Bronchial epithelial cell (primary cell): Measurements from ENCODE around the gene PRKCH. TPM values are rescaled to one million over a fixed set of nuclear protein-coding genes. Genes with fewer than 3 reads are reported as not detected.
A peak's percentile ranks its signal among the peaks of the same experiment; 100 is the strongest.

Experiments used
- DNase-seq: peaks from one replicate; pipeline ENCODE4 v3.0.0-alpha.2; 2010; ENCODE audit warnings: low read depth
- FAIRE-seq: peaks from 2 replicates; lab custom pipeline; 2011; peaks lifted over from hg19 to GRCh38; lab: Jason Lieb, UNC
- H3K27me3 ChIP-seq: 2 replicates; pipeline ENCODE4 v1.5.1; 2011; ENCODE audit warnings: low read length; ENCODE audit not compliant: control insufficient read depth, insufficient read depth
- H3K36me3 ChIP-seq: 2 replicates; pipeline ENCODE4 v1.5.1; 2011; ENCODE audit warnings: low read length; ENCODE audit not compliant: control insufficient read depth, insufficient read depth
- H3K4me3 ChIP-seq: 2 replicates; pipeline ENCODE4 v1.5.1; 2011; ENCODE audit warnings: mild to moderate bottlenecking, low read depth, low read length, control low read depth
- CTCF ChIP-seq: IDR thresholded peaks from 2 replicates; pipeline ENCODE4 v1.5.1; 2011; ENCODE audit warnings: mild to moderate bottlenecking, moderate library complexity, low read length, control low read depth, inconsistent platforms; ENCODE audit not compliant: insufficient read depth, severe bottlenecking
- total RNA-seq: library from RNA; depleted of rRNA; stranded (reverse); fragments of >200 nt; gene quantifications from 2 replicates; pipeline ENCODE4 v1.2.1, GENCODE V29; 2014

PRKCH gene
- total RNA-seq, 1 donor from 2014 or later: 24.5 TPM

DNA sequence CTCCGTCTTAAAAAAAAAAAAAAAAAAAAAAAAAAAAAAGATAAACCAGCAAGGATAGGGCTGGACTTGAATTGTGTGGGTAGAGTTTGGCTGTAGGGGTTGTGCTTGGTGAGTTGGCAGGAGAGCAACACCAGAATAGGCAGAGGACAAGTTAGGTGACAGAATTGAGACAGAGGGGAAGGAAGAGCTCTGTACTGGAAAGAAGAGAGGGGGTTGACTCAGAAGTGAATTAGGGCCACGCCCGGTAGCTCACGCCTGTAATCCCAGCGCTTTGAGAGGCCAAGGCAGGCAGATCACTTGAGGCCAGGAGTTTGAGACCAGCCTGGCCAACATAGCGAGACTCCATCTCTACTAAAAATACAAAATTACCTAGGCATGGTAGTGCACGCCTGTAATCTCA is 34.2 kb upstream of the PRKCH start:
- FAIRE-seq (no peak), DNase-seq (peak; percentile 18)

GRCh38 chr14:61288228-61288627 is 33.2 kb upstream of the PRKCH start:
- H3K27me3 ChIP-seq: no peaks in the 10 kb centered on the region
- no peak for TF ChIP-seq CTCF
- no peaks in the 10 kb centered on the region for H3K36me3 ChIP-seq
- FAIRE-seq (no peak), DNase-seq (no peak)
- no peak overlapping the region for H3K4me3 ChIP-seq

More for the DNA sequence above, 34.2 kb upstream of the PRKCH start:
- no peak for TF ChIP-seq CTCF
- Histone ChIP-seq H3K27me3 (no peaks in the 10 kb centered on the region), H3K36me3 (no peaks in the 10 kb centered on the region), H3K4me3 (no peak overlapping the region)

- H3K27me3 ChIP-seq: no peaks in the 10 kb centered on the region
- H3K36me3 ChIP-seq: no peaks in the 10 kb centered on the region
- DNase-seq: no peak
- no peak for FAIRE-seq
- no peak overlapping the region for H3K4me3 ChIP-seq
- TF ChIP-seq CTCF: no peak
These were observed 32.7 kb upstream of the PRKCH start for GRCh38 chr14:61288720-61289119.

DNA sequence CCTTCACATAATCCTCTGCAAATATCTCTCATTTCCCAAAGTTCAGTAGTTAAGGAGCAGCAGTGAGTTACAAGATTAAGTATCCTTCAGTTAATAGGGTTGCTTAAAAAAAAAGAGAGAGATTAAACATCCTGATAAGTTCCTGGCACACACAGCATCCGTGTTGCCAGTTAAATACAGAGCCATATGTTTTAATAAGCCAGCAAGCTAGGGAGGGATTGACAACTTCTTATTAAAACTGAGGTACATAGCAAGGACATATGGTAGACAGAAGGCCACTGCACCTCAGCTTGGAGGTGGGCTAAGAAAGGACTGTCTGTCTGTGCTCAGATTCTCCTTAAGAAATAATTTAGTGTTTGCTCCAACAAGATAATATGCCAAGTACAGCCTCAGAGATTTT is 30.7 kb upstream of the PRKCH start:
- H3K36me3 ChIP-seq: no peaks in the 10 kb centered on the region
- H3K4me3 ChIP-seq: no peak overlapping the region
- H3K27me3 ChIP-seq: no peaks in the 10 kb centered on the region
- FAIRE-seq (no peak), DNase-seq (no peak)
- no peak for TF ChIP-seq CTCF

DNA sequence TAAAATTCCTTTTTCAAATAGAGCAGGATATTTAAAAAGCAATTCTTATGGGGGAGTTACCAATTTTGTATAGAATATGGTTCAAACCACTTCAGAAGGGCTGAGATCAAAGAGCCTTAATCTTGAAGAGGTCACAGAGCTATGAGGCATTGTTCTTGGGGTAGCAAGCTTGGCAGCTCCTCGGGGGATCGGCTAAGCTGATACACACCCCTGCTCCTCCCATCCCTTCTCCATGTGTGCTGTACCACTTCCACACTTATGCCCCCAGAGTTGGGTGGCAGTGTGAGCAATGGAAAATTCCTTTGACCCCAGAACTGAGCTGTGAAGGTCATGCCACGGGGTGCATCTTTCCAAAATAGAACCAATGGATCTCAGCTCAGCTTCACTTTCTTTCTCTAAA is 25.2 kb upstream of the PRKCH start:
- Histone ChIP-seq H3K36me3 (no peaks in the 10 kb centered on the region), H3K27me3 (no peaks in the 10 kb centered on the region), H3K4me3 (no peak overlapping the region)
- FAIRE-seq: no peak
- no peak for DNase-seq
- TF ChIP-seq CTCF: no peak
